HG03457 (cell line): Measurements from ENCODE around the gene CMIP.
"Not testable (repeated sequence)": the region's sequence is repeated elsewhere in the genome, so short reads cannot be mapped to it uniquely, and the experiment has no call there.

Source experiments
- ATAC-seq: cut with Tn5 transposase; IDR thresholded peaks from one replicate; pipeline ENCODE4 v1.9.1; 2021; ENCODE audit warnings: moderate number of reproducible peaks; ENCODE audit not compliant: unreplicated experiment

Gene CMIP

GRCh38 chr16:81513204-81514040, 68.8 kb downstream of the CMIP start:
- no peak for ATAC-seq

- ATAC-seq: no peak
Measured at GRCh38 chr16:81514041-81514559, 69.5 kb downstream of the CMIP start.

- ATAC-seq: no peak
Measured at GRCh38 chr16:81514568-81515258, 70.1 kb downstream of the CMIP start.

GRCh38 chr16:81515281-81515680, 70.7 kb downstream of the CMIP start:
- no peak for ATAC-seq

- no peak for ATAC-seq
Measured at GRCh38 chr16:81515721-81516120, 71.1 kb downstream of the CMIP start.

- ATAC-seq: no peak
Measured at GRCh38 chr16:81516478-81517149, 72.0 kb downstream of the CMIP start.

GRCh38 chr16:81517150-81517499, 72.5 kb downstream of the CMIP start:
- ATAC-seq: no peak

- ATAC-seq: no peak
Measured at GRCh38 chr16:81517629-81518438, 73.2 kb downstream of the CMIP start.

- ATAC-seq: no peak
Measured at GRCh38 chr16:81518439-81518757, 73.8 kb downstream of the CMIP start.

GRCh38 chr16:81519301-81520150, 74.9 kb downstream of the CMIP start:
- ATAC-seq: no peak

GRCh38 chr16:81520151-81520470, 75.5 kb downstream of the CMIP start:
- ATAC-seq: no peak

GRCh38 chr16:81520560-81521135, 76.0 kb downstream of the CMIP start:
- no peak for ATAC-seq

- peak; percentile 59 for ATAC-seq
Measured at GRCh38 chr16:81521141-81521626, 76.6 kb downstream of the CMIP start.

- ATAC-seq: no peak
Measured at GRCh38 chr16:81522108-81522701, 77.6 kb downstream of the CMIP start.

GRCh38 chr16:81522851-81523250, 78.2 kb downstream of the CMIP start:
- not testable (repeated sequence) for ATAC-seq

- ATAC-seq: no peak
Measured at GRCh38 chr16:81523387-81524115, 78.9 kb downstream of the CMIP start.

GRCh38 chr16:81524382-81524781, 79.8 kb downstream of the CMIP start:
- no peak for ATAC-seq

GRCh38 chr16:81524885-81525284, 80.3 kb downstream of the CMIP start:
- not testable (repeated sequence) for ATAC-seq

- ATAC-seq: no peak
Measured at GRCh38 chr16:81526199-81526598, 81.6 kb downstream of the CMIP start.
